GM08714 (cell line): Measurements from ENCODE around the gene TTC38.
A peak's percentile ranks its signal among the peaks of the same experiment; 100 is the strongest.

Experiments used
- H3K4me3 ChIP-seq: fragments of 200-500 bp; sonication (Bioruptor generic); 2 replicates; pipeline ENCODE4 v1.5.1; 2014; ENCODE audit warnings: mild to moderate bottlenecking, low read length, inconsistent platforms
- ZNF274 ChIP-seq: IDR thresholded peaks from 2 replicates; pipeline ENCODE4 v1.6.1; 2012; ENCODE audit warnings: mild to moderate bottlenecking, low read depth, low read length

TTC38 gene

GRCh38 chr22:46290843-46291785 lies 23.3 kb downstream of the TTC38 start:
- no peak overlapping the region for H3K4me3 ChIP-seq
- no peak for TF ChIP-seq ZNF274

- no peak for TF ChIP-seq ZNF274
- no peak overlapping the region for H3K4me3 ChIP-seq
Observed at GRCh38 chr22:46292173-46292572, 24.4 kb downstream of the TTC38 start.

GRCh38 chr22:46292732-46293131 lies 24.9 kb downstream of the TTC38 start:
- no peak overlapping the region for H3K4me3 ChIP-seq
- no peak for TF ChIP-seq ZNF274

- no peak for TF ChIP-seq ZNF274
- H3K4me3 ChIP-seq = no peak overlapping the region
Observed at GRCh38 chr22:46293577-46294260, 25.9 kb downstream of the TTC38 start.

- H3K4me3 ChIP-seq = no peak overlapping the region
- no peak for TF ChIP-seq ZNF274
Observed at GRCh38 chr22:46294784-46295183, 27.0 kb downstream of the TTC38 start.

GRCh38 chr22:46295277-46295971 lies 27.6 kb downstream of the TTC38 start:
- TF ChIP-seq ZNF274 = no peak
- peak overlapping the region; percentile 58 for H3K4me3 ChIP-seq

GRCh38 chr22:46296257-46297150 lies 28.7 kb downstream of the TTC38 start, which contains the start of gene GTSE1:
GTSE1 (plus strand) TSS chr22:46296870; CDS start chr22:46297401, 531 bp downstream.
- TF ChIP-seq ZNF274 = no peak

GRCh38 chr22:46297151-46297812 lies 29.5 kb downstream of the TTC38 start:
- peak overlapping the region; percentile 76 for H3K4me3 ChIP-seq
- TF ChIP-seq ZNF274 = no peak

More at GRCh38 chr22:46296257-46297150, 28.7 kb downstream of the TTC38 start, which contains the start of gene GTSE1:
- peak within 1 kb of the TSS; percentile 76 for H3K4me3 ChIP-seq

GRCh38 chr22:46299101-46299500 lies 31.3 kb downstream of the TTC38 start:
- TF ChIP-seq ZNF274 = no peak
- H3K4me3 ChIP-seq = no peak overlapping the region

GRCh38 chr22:46300491-46300890 lies 32.7 kb downstream of the TTC38 start:
- H3K4me3 ChIP-seq = no peak overlapping the region
- no peak for TF ChIP-seq ZNF274

GRCh38 chr22:46303347-46303965 lies 35.6 kb downstream of the TTC38 start:
- no peak overlapping the region for H3K4me3 ChIP-seq
- TF ChIP-seq ZNF274 = no peak

GRCh38 chr22:46308283-46308988 lies 40.6 kb downstream of the TTC38 start:
- TF ChIP-seq ZNF274 = no peak
- no peak overlapping the region for H3K4me3 ChIP-seq
